ENCODE data around the gene TDRD12.
"Not testable (repeated sequence)": the region's sequence is repeated elsewhere in the genome, so short reads cannot be mapped to it uniquely, and the experiment has no call there.

GRCh38 chr19:32787161-32787813, 67.7 kb downstream of the TDRD12 start:
- TF ChIP-seq NR3C1 (CRISPR knock-in tag; conservative IDR thresholded peaks at IDR 0.05; ENCODE audit: low read depth); ATF2 (CRISPR knock-in tag; IDR thresholded peaks at IDR 0.05; ENCODE audit: borderline replicate concordance, low read depth); CTCF (IDR thresholded peaks at IDR 0.05); USF2 (CRISPR knock-in tag; IDR thresholded peaks at IDR 0.05); E2F1 (CRISPR knock-in tag; IDR thresholded peaks at IDR 0.05); TP53 (CRISPR knock-in tag; IDR thresholded peaks at IDR 0.05); CREB1 (CRISPR knock-in tag; IDR thresholded peaks at IDR 0.05); SP1 (CRISPR knock-in tag; conservative IDR thresholded peaks at IDR 0.05); E2F4 (CRISPR knock-in tag; IDR thresholded peaks at IDR 0.05; ENCODE audit: borderline replicate concordance, low read depth); ZNF416 (CRISPR knock-in tag; IDR thresholded peaks at IDR 0.05); ATF3 (CRISPR knock-in tag; conservative IDR thresholded peaks at IDR 0.05): not testable (repeated sequence)
